ENCODE measurements around the gene C6orf52. TPM values are rescaled to one million over a fixed set of nuclear protein-coding genes. Genes with fewer than 3 reads are reported as not detected.

The C6orf52 gene
- polyA plus RNA-seq, 1 donor = 12.7 TPM

DNA sequence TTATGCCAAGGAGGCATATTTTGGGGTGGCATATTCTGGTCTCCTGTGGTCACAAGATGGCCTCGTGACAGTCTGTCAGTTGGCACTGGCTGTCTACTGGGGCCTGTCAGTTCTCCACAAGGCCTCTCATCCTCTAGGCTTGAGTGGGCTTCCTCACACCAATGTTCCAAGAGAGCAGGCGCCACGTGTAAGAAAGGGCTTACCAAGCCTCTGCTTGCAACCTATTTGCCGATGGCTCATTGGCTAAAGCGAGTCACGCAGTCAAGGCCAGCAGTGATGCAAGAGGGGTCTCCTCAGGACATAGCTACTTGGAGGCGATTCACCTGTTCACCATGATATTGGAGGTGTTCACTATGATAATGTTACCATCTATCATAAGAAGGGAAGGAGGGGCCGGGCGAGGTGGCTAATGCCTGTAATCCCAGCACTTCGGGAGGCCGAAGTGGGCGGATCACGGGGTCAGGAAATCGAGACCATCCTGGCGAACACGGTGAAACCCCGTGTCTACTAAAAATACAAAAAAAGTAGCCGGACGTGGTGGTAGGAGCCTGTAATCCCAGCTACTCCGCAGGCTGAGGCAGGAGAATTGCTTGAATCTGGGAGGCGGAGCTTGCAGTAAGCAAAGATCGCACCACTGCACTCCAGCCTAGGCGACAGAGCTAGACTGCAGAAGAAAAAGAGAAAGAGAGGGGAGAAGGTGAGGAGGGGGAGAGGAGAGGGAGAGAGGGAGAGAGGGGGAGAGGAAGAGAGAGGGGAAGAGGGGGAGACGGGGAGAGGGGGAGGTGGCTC, 35.3 kb downstream of the C6orf52 start:
- Histone ChIP-seq H3K27me3 (ENCODE audit: control insufficient read depth, insufficient read depth, low read length) (no peaks in the 10 kb centered on the region), H3K4me3 (ENCODE audit: low read length) (peak overlapping the region; percentile 17), H3K36me3 (ENCODE audit: control insufficient read depth, insufficient read depth, low read length) (no peaks in the 10 kb centered on the region), H3K4me1 (ENCODE audit: control insufficient read depth, insufficient read depth, low read length) (no peaks in the 10 kb centered on the region), H3K9me3 (ENCODE audit: control insufficient read depth, low read depth, low read length) (no peaks in the 10 kb centered on the region), H3K27ac (ENCODE audit: low read length) (no peak overlapping the region)
- WGBS (ENCODE audit: insufficient coverage, low lambda C conversion rate) = no CpG with 5 or more reads among the region's 24 CpGs
- no peak for DNase-seq

DNA sequence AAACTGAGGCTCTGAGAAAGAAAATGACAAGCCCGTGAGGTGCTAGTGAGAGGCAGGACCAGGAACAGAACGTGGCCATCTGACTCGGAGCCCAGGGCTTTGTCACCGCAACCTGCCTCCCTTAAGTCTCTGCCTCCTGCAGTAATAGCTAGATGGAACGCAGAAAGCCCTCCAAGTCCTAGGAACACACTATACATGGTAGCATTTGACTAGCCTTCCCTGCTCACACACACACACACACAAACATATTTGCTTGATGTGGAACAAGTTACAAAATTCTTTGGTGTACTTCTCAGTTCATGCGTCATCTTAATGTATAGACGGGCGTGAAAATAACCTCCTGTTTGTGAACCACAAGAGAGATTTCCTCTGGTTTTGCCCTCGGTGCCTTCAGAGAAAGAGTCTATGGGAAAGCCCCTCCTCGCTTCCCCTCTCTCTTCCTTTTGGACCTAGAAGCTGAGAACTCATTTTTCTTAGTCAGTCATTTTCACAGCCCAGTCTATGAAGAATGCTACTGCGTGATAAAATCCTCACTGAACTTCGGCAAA, 38.8 kb downstream of the C6orf52 start:
- no peak for DNase-seq
- H3K27ac ChIP-seq (ENCODE audit: low read length) = no peak overlapping the region
- H3K4me1 ChIP-seq (ENCODE audit: control insufficient read depth, insufficient read depth, low read length) = no peaks in the 10 kb centered on the region
- WGBS (ENCODE audit: insufficient coverage, low lambda C conversion rate) = no CpG with 5 or more reads among the region's 12 CpGs
- no peaks in the 10 kb centered on the region for H3K36me3 ChIP-seq (ENCODE audit: control insufficient read depth, insufficient read depth, low read length)
- no peak overlapping the region for H3K4me3 ChIP-seq (ENCODE audit: low read length)
- H3K9me3 ChIP-seq (ENCODE audit: control insufficient read depth, low read depth, low read length) = no peaks in the 10 kb centered on the region
- H3K27me3 ChIP-seq (ENCODE audit: control insufficient read depth, insufficient read depth, low read length) = no peaks in the 10 kb centered on the region

DNA sequence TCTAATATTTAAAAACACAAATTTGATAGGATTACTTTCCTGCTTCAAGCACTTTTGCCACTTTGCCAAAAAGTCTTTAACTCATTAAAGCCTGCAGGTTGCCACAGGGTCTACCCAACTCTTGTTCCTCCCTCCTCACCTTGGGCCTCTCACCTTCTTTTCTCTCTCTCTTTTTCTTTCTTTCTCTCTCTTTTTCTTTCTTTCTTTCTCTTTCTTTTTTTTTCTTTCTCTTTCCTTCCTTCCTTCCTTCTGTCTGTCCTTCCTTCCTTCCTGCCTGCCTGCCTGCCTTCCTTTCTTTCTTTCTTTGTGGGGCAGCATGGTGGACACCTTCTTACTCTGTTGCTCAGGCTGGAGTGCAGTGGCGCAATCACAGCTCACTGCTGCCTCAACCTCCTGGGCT, 50.2 kb downstream of the C6orf52 start:
- Histone ChIP-seq H3K27ac (ENCODE audit: low read length) (no peak overlapping the region), H3K27me3 (ENCODE audit: control insufficient read depth, insufficient read depth, low read length) (no peaks in the 10 kb centered on the region), H3K4me3 (ENCODE audit: low read length) (no peak overlapping the region), H3K4me1 (ENCODE audit: control insufficient read depth, insufficient read depth, low read length) (no peaks in the 10 kb centered on the region), H3K36me3 (ENCODE audit: control insufficient read depth, insufficient read depth, low read length) (no peaks in the 10 kb centered on the region), H3K9me3 (ENCODE audit: control insufficient read depth, low read depth, low read length) (no peaks in the 10 kb centered on the region)
- no CpG with 5 or more reads among the region's 1 CpG for WGBS (ENCODE audit: insufficient coverage, low lambda C conversion rate)
- DNase-seq = no peak

DNA sequence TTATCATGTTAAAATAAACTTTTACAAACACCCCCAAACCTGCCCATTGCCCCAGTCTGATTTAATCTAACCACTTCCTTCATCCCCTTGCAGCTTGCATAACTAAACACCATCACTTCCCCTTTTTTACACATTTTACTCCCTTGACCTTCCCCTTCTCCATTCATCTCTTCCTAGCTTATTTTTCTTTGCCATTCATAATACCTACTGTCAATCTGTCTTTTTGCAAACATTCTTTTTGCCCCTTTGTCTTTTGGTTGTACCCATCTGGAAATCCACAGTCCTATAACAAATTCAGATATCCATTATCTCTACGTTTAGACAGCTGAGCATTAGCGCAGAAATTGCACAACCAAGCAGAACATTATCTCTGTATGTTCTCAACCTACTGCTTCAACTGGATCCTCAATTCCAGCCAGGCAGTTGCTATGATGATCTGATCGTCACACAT, 51.2 kb downstream of the C6orf52 start:
- DNase-seq = no peak
- Histone ChIP-seq H3K27me3 (ENCODE audit: control insufficient read depth, insufficient read depth, low read length) (no peaks in the 10 kb centered on the region), H3K4me3 (ENCODE audit: low read length) (no peak overlapping the region), H3K36me3 (ENCODE audit: control insufficient read depth, insufficient read depth, low read length) (no peaks in the 10 kb centered on the region), H3K4me1 (ENCODE audit: control insufficient read depth, insufficient read depth, low read length) (no peaks in the 10 kb centered on the region), H3K27ac (ENCODE audit: low read length) (no peak overlapping the region), H3K9me3 (ENCODE audit: control insufficient read depth, low read depth, low read length) (no peaks in the 10 kb centered on the region)
- no CpG with 5 or more reads among the region's 3 CpGs for WGBS (ENCODE audit: insufficient coverage, low lambda C conversion rate)

DNA sequence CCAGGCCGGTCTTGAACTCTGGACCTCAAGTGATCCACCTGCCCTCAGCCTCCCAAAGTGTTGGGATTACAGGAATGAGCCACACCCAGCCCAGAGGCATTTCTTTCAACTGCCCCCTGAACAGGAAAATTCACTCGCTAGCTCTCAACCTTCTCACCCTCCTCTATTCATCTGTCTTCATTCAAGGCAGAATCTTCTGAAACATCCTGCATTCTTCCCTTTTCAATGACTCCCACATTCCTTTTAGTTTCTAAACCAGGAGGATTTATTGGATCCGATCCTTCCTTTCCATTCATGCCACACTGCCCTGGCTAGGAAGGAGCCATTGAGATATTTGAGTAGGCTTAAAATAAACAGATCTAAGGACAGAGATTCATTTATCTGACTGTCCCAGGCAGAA, 52.9 kb downstream of the C6orf52 start:
- Histone ChIP-seq H3K27me3 (ENCODE audit: control insufficient read depth, insufficient read depth, low read length) (no peaks in the 10 kb centered on the region), H3K4me1 (ENCODE audit: control insufficient read depth, insufficient read depth, low read length) (no peaks in the 10 kb centered on the region), H3K4me3 (ENCODE audit: low read length) (no peak overlapping the region), H3K9me3 (ENCODE audit: control insufficient read depth, low read depth, low read length) (no peaks in the 10 kb centered on the region), H3K36me3 (ENCODE audit: control insufficient read depth, insufficient read depth, low read length) (no peaks in the 10 kb centered on the region), H3K27ac (ENCODE audit: low read length) (no peak overlapping the region)
- DNase-seq = no peak
- WGBS (ENCODE audit: insufficient coverage, low lambda C conversion rate) = no CpG with 5 or more reads among the region's 3 CpGs

DNA sequence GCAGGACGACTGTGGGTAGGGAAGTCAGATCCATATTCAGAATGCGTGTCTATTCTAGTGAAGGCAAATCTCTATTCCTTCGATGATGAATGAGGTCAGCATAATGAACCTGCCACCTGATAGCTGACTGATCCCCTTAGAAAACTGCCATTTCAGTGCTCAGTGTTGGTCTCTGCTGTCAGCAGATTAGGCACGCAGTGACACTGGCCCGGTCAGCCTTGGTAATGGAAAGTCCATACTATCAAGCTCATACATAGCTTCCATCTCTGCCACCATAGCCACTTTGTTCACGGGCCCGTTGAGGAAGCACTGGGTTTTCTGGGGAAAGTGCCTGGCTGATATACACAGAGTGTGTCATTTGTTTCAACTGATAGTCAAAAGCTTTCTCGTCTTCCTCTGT, 54.0 kb downstream of the C6orf52 start:
- WGBS (ENCODE audit: insufficient coverage, low lambda C conversion rate) = 100% methylated on average over 1 of the region's 8 CpGs
- no peak overlapping the region for H3K27ac ChIP-seq (ENCODE audit: low read length)
- H3K4me1 ChIP-seq (ENCODE audit: control insufficient read depth, insufficient read depth, low read length) = no peaks in the 10 kb centered on the region
- H3K9me3 ChIP-seq (ENCODE audit: control insufficient read depth, low read depth, low read length) = no peaks in the 10 kb centered on the region
- no peaks in the 10 kb centered on the region for H3K36me3 ChIP-seq (ENCODE audit: control insufficient read depth, insufficient read depth, low read length)
- no peak for DNase-seq
- H3K27me3 ChIP-seq (ENCODE audit: control insufficient read depth, insufficient read depth, low read length) = no peaks in the 10 kb centered on the region
- H3K4me3 ChIP-seq (ENCODE audit: low read length) = no peak overlapping the region

DNA sequence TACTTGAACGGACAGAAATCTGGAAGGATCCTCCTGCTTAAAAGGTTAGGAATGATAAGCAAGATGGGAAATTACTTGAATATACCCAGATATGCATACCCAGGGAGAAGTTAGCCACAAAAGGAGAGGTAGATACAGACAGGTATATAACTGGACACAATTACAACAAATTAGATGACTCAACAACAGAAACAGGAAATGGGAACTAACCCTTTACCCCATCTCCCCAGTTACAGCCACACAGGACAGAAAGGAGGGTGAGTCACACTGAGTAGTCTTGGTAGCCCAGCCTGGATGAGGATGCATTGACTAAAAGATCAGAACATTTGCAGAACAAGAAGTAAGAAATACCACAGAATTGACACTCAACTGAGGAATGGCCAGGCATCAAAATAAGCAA, 61.2 kb downstream of the C6orf52 start:
- H3K4me1 ChIP-seq (ENCODE audit: control insufficient read depth, insufficient read depth, low read length) = no peaks in the 10 kb centered on the region
- H3K27me3 ChIP-seq (ENCODE audit: control insufficient read depth, insufficient read depth, low read length) = no peaks in the 10 kb centered on the region
- no peaks in the 10 kb centered on the region for H3K9me3 ChIP-seq (ENCODE audit: control insufficient read depth, low read depth, low read length)
- no CpG with 5 or more reads among the region's 1 CpG for WGBS (ENCODE audit: insufficient coverage, low lambda C conversion rate)
- no peak overlapping the region for H3K4me3 ChIP-seq (ENCODE audit: low read length)
- peaks cover 3% of the 10 kb centered on the region for H3K36me3 ChIP-seq (ENCODE audit: control insufficient read depth, insufficient read depth, low read length)
- DNase-seq = no peak
- H3K27ac ChIP-seq (ENCODE audit: low read length) = no peak overlapping the region

DNA sequence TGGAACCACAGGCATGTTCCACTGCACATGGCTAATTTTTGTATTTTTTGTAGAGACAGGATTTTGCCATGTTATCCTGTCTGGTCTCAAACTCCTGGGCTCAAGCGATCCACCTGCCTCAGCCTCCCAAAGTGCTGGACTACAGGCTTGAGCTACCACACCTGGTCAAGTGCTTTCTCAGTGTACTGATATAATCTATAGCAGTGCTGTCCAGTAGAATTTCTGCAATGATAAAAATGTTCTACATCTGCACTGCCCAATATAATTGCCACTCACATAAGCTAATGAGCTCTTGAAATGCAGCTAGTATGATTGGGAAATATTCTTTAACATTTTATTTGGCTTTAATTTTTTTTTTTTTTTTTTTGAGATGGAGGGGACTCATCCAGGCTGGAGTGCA, 64.2 kb downstream of the C6orf52 start:
- no CpG with 5 or more reads among the region's 1 CpG for WGBS (ENCODE audit: insufficient coverage, low lambda C conversion rate)
- peaks cover 15% of the 10 kb centered on the region for H3K36me3 ChIP-seq (ENCODE audit: control insufficient read depth, insufficient read depth, low read length)
- DNase-seq = no peak
- no peaks in the 10 kb centered on the region for H3K4me1 ChIP-seq (ENCODE audit: control insufficient read depth, insufficient read depth, low read length)
- H3K27me3 ChIP-seq (ENCODE audit: control insufficient read depth, insufficient read depth, low read length) = no peaks in the 10 kb centered on the region
- H3K27ac ChIP-seq (ENCODE audit: low read length) = no peak overlapping the region
- H3K4me3 ChIP-seq (ENCODE audit: low read length) = no peak overlapping the region
- H3K9me3 ChIP-seq (ENCODE audit: control insufficient read depth, low read depth, low read length) = no peaks in the 10 kb centered on the region

DNA sequence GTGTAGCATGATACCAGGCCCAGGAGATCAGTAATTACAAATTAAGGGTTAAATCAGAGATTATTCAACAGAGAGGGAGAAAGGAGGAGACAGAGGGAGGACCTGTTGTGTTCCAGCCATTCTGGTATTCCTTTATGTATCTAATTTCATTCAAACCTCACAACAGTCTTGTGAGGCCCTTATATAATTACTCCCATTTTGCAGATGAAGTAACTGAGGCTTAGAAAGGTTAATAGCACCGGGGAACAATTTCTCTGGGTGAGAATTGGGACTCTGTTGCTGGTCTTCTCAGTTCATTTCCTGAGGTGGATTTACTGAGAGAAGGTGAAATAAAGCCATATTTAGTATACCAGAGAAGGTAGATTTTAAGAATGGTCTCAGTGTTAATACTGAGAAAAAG, 66.6 kb downstream of the C6orf52 start:
- WGBS (ENCODE audit: insufficient coverage, low lambda C conversion rate) = no CpG with 5 or more reads among the region's 1 CpG
- Histone ChIP-seq H3K4me3 (ENCODE audit: low read length) (no peak overlapping the region), H3K27ac (ENCODE audit: low read length) (no peak overlapping the region), H3K27me3 (ENCODE audit: control insufficient read depth, insufficient read depth, low read length) (no peaks in the 10 kb centered on the region), H3K9me3 (ENCODE audit: control insufficient read depth, low read depth, low read length) (no peaks in the 10 kb centered on the region), H3K36me3 (ENCODE audit: control insufficient read depth, insufficient read depth, low read length) (peaks cover 28% of the 10 kb centered on the region), H3K4me1 (ENCODE audit: control insufficient read depth, insufficient read depth, low read length) (no peaks in the 10 kb centered on the region)
- DNase-seq = no peak

DNA sequence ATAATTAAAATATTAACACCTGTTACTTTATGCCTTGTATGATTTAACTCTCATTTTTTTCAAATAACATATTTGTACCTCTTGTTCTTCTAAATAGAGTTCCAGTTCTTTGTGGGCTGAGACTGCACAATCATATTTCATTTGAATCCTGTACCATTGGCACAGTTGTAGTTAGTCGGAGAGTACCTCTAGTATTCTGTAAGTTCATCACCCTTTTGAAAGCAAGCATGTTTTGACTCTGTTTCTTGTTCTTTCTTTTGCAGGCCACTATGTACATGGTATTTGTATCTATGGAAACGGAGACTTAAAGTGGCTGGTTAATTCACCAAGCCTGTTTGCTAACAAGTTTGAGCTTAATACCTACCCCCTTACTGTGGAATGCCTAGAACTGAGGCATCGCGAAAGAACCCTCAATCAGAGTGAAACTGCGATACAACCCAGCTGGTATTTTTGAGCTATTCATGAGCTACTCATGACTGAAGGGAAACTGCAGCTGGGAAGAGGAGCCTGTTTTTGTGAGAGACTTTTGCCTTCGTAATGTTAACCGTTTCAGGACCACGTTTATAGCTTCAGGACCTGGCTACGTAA, 68.2 kb downstream of the C6orf52 start:
- 85% methylated on average over 4 of the region's 9 CpGs for WGBS (ENCODE audit: insufficient coverage, low lambda C conversion rate)
- Histone ChIP-seq H3K4me3 (ENCODE audit: low read length) (no peak overlapping the region), H3K9me3 (ENCODE audit: control insufficient read depth, low read depth, low read length) (no peaks in the 10 kb centered on the region), H3K27me3 (ENCODE audit: control insufficient read depth, insufficient read depth, low read length) (no peaks in the 10 kb centered on the region), H3K4me1 (ENCODE audit: control insufficient read depth, insufficient read depth, low read length) (no peaks in the 10 kb centered on the region), H3K36me3 (ENCODE audit: control insufficient read depth, insufficient read depth, low read length) (peaks cover 35% of the 10 kb centered on the region), H3K27ac (ENCODE audit: low read length) (no peak overlapping the region)
- no peak for DNase-seq

Data from large intestine (tissue), 3 donors.